Measurements from ENCODE around the gene PPP2R5C.
"Not testable (repeated sequence)": the region's sequence is repeated elsewhere in the genome, so short reads cannot be mapped to it uniquely, and the experiment has no call there.

Gene PPP2R5C

DNA sequence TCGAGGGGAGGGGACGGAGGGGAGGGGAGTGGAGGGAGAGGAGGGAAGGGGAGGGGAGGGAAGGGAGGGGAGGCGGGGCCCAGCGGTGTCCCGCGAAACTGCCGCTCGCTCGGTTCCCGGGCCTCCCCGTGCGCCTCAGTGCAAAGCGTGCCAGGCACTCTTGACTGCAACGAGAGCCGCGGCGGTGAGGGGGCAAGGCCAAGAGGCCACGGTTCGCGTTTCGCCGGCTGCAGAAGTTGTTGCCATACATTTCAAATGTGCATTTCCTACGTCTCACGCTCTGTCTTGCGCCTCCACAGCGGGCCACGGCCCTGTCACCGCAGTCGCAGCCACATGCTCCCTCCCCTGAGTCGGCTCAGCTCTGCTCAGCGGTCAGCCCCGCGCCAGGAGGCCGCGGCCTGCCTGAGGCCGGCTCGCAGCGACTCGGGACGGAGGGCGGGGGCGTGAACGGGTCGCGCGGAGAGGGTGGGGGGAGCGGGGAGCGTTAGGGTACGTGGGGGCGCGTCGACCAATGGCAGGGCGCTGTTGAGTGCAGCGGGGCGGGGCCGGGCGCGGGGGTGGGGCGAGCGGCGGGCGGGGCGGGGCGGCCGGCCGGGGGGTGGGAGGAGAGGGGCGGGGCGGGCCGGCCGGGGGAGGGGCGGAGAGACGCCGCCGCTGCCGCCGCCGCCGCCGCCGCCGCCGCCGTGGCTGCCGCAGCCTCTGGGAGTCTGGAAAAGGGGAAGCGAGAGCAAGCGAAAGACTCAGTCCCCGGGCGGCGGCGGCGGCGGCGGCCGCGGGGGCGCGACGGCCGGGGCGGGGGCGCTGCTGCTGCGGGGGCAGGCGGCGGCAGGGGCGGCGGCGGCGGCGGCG is at the start of gene PPP2R5C:
Gene PPP2R5C (plus strand): TSS at position 678 of the 849 bp plus-strand sequence. CDS start 185 bp downstream, outside the sequence.
- peak; percentile 87 for DNase-seq

DNA sequence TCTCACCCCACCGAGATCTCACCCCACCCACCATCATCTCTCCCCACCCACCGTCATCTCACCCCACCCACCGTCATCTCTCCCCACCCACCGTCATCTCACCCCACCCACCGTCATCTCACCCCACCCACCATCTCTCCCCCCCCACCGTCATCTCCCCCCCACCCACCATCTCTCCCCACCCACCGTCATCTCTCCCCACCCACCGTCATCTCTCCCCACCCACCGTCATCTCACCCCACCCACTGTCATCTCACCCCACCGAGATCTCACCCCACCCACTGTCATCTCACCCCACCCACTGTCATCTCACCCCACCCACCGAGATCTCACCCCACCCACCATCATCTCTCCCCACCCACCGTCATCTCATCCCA is 49.7 kb upstream of the PPP2R5C start:
- not testable (repeated sequence) for DNase-seq

DNA sequence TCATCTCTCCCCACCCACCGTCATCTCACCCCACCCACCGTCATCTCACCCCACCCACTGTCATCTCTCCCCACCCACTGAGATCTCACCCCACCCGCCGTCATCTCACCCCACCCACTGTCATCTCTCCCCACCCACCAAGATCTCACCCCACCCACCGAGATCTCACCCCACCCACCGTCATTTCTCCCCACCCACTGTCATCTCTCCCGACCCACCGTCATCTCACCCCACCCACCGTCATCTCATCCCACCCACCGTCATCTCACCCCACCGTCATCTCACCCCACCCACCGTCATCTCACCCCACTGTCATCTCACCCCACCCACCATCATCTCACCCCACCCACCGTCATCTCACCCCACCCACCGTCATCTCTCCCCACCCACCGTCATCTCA is 49.2 kb upstream of the PPP2R5C start:
- not testable (repeated sequence) for DNase-seq

DNA sequence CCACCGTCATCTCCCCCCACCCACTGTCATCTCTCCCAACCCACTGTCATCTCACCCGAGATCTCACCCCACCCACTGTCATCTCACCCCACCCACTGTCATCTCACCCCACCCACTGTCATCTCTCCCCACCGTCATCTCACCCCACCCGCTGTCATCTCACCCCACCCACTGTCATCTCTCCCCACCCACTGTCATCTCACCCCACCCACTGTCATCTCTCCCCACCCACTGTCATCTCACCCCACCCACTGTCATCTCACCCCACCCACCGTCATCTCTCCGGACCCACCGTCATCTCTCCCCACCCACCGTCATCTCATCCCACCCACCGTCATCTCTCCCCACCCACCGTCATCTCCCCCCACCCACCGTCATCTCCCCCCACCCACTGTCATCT is 48.4 kb upstream of the PPP2R5C start:
- not testable (repeated sequence) for DNase-seq

DNA sequence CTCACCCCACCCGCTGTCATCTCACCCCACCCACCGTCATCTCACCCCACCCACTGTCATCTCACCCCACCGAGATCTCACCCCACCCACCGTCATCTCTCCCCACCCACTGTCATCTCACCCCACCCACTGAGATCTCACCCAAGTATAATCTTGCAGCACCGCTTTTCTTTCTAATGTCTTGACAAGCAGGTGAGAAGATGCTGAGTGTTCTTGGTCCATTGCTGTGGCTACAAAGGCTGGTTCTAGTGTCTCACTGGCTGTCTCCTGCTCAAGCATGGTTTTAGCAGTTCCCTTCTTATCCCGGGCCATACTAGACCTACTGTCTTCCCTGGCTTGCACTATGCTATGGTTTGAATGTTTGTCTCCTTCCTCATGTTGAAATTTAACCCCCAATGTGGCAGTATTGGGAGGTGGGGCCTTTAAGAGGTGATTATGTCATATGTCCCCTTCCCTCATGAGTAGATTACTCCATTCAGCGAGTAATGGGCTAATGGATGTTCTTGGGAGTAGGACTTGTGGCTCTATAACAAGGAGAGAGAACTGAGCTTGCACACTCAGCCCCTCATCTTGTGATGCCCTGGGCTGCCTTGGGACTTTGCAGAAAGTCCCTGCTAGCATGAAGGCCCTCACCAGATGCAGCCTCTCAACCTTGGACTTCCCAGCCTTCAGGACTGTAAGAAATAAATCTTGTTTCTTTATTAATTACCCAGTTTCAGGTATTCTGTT is 47.7 kb upstream of the PPP2R5C start:
- no peak for DNase-seq

- DNase-seq = no peak
Measured at GRCh38 chr14:101714394-101714793, 47.1 kb upstream of the PPP2R5C start.

DNA sequence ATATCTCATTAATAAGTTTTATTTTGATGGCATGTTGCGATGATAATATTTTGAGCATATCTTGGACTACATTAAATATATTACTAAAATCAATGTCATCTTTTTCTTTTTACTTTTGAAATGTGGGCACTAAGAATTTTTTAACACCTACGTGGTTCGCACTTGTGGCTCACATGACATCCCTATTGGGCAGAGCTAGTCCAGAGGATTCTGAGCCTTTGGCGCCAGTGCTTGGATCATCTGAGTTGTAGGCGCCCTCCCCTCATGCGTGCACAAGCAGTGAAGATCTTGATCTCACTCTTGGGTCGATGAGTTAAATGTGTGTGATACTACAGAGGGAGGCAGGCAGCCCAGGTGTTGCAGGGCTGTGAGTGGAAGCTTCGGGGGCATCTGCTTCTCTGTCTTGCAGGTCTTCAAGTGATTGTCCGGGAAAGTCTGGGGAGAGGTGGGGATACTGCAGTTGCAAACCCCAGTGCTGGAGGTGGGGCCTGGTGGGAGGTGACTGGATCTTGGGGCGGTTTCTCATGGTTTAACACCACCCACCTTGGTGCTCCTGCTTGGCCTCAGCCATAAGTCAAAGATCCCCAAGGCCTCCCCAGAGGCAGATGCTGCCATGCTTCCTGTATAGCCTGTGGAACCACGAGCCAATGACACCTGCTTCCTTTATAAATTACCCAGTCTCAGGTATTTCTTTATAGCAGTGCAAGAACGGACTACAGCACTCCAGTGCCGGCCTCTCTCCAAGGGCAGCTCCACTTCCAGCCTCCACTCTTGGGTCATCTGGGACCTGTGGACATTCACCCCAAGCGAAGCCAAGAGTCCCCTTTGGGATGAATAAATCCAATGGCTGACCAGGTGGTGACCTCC is 46.1 kb upstream of the PPP2R5C start:
- DNase-seq = no peak

DNA sequence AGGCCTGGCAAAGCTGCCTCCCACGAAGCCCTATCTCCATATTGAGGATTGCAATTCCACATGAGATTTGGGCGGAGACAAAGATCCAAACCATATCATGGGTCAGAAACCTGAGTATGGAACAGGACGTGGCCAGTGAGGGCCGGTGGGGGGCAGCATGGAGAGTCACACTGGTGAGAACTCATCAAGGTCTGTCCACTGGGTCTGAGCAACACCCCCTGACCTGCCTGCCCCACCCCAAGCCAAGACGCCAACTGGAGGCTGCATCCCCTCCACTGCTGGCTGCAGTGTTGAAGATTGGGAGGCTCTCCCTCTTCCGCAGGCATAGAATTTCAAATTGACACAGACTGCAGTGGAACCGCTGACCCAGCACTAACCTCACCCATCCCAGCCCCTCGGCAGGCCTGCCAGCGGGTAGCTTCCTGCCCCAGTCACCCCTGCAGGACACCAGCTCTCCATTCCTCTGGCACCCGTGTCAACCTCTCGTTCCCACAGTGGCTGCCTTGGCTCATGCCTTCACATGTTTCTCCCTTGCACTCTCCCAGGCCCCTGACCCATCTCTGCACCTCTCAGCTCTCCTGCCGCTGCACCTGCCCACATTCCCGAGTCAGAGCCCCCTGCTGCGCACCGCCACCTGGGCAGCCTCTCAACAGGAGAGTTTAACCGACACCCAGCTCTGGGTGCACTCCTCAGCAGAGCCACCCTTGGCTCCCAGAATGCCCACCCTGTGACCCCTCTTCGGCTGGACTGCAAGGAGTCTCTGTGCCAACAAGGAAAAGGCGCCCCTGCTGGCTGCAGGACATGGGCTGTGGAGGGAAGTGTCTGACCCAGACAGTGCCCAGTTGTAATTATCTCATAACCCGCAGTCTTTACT is 45.2 kb upstream of the PPP2R5C start:
- DNase-seq = no peak

DNA sequence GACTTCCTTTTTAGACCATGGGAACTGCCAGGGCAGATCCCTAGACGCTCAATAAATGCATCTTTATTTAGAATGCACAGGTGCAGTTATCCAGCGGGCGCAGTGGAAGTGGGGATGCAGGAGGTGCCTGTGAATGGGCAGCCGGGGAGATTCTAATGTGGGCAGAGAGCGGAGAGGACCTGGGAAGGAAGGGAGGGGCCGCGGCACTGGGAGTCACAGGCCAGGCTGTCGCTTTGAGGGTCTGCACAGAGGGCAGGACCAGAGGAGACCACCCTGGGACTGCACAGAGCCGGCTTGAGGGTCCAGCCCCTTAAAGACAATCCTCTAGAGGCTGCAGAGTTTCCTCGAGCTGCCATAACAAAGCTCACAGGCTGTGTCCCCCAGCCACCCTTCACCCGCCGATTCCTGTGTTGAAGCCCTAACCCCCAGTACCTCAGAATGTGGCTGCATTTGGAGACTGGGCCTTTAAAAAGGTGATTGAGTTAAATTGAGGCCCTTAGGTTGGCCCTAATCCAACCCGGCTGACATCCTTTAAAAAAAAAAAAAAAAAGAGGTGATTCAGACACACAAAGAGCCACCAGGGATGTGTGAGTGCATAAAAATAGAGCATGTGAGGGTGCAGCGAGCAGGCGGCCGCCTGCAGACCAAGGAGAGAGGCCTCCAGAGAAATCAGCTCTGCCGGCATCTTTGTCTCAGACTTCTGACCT is 44.4 kb upstream of the PPP2R5C start:
- no peak for DNase-seq

DNA sequence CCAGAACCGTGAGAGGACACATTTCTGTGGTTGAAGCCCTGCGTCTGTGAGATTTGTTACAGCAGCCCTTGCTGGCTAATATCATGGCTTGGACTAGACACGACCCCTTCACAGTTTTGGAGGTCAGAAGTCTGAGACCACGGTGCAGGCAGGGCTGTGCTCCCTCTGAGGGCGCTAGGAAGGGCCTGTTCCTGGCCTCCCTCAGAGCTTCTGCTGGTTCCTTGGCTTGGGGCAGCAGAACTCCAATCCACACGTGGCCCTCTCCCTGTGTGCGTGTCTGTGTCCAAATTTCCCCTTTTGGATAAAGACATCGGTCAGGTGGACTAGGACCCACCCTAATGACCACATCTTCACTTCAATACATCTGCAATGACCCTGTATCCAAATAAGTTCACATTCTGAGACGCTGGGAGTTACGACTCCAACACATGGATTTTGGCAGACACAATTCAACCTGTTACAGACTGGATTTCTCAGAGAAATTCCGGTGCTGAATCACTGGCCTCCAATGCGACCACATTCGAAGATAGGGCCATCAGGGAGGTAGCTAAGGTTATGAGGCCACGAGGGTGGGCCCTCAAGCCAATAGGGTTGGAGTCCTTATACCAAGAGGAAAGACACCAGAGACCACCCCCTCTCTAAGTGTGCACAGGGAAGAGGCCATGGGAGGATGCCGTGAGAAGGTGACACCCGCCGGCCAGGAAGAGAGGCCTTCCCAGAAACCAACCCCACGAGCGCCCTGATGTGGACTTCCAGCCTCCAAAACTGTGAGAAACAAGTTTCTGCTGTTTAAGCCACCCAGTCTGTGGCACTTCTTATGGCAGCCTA is 43.6 kb upstream of the PPP2R5C start:
- no peak for DNase-seq

DNA sequence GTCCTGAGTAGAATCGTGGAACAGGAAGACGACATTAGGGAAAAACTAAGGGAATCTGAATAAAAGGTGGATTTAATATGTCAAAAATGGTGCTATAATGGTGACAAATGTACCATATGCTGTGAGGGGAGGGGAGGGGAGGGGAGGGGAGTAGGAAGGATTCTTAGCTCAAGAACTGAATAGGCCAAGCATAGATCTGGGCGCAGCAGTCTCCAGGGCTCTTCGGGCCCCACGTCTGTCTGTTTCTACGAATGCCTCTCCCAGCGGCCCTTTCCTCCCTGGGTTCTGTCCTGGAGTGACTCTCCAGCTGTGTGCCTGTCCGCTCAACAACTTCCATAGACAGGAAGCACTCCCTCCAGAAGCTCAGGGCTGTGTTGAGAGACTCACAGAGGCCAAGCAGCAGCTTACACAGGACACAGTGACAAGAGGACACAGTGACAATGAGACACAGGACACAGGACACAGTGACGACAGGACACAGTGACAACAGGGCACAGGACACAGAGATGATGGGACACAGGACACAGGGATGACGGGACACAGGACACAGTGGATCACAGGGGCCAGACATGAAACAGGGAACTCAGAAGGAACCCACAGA is 42.4 kb upstream of the PPP2R5C start:
- DNase-seq = no peak

- DNase-seq = no peak
Measured at GRCh38 chr14:101719708-101720107, 41.8 kb upstream of the PPP2R5C start.

- no peak for DNase-seq
Measured at GRCh38 chr14:101721111-101721510, 40.4 kb upstream of the PPP2R5C start.

DNA sequence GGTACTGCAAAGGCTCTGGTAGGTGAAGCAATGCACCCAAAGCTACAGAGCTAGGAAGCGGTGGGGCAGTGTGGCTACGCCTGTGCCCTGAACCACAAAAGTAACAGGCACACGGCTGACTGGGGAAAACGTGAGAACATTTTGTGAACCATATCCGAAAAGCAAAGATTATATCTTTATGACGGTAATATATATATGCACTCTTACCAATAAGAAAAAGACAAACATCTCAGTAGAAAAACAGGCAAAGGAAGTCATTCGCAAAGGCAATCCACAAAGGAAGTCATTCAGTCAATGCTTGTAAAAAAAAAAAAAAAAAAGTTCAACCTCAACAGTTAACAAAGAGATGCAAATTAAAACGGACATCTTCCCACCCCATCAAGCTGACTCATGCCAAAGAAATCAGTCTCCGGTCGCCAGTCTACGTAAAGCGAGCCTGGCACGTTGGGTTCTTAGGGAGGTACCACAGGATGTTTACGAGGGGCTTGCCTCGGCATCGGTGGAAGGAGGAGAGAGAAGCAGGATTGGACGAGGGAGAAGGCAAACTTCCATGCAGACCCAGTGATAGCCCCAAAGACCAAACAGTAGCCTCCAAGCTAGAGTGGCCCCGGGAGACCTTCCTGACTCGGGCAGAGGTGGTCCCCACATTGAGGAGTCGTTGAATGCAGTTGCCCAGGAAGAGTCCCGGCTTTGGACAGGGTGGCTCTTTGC is 39.4 kb upstream of the PPP2R5C start:
- peak; percentile 73 for DNase-seq

DNA sequence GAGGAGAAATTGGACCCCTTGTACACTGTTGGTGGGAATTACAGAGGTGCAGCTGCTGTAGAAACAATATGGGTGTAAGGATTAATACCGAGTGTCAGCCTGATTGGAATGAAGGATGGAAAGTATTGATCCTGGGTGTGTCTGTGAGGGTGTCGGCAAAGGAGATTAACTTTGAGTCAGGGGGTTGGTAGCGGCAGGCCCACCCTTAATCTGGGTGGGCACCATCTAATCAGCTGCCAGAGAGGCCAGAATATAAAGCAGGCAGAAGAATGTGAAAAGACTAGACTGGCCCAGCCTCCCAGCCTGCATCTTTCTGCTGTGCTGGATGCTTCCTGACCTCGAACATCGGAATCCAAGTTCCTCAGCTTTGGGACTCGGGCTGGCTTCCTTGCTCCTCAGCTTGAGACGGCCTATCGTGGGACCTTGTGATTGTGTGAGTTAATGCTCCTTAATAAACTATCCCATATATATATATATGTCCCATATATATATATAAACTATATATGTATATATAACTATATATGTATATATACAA is 38.4 kb upstream of the PPP2R5C start:
- no peak for DNase-seq

DNA sequence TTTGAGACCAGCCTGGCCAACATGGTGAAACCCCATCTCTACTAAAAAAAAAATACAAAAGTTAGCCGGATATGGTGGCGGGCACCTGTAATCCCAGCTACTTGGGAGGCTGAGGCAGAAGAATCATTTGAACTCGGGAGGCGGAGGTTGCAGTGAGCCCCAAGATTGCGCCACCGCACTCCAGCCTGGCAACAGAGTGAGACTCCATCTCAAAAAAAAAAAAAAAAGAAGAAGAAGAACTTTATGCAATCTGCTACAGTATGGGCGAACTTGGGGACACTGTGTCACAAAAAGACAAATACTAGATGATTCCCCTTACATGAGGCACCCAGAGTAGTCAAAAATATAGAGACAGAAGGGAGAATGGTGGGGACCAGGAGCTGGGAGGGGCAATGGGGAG is 35.9 kb upstream of the PPP2R5C start:
- not testable (repeated sequence) for DNase-seq

- DNase-seq = no peak
Measured at GRCh38 chr14:101726295-101726953, 35.1 kb upstream of the PPP2R5C start.

- no peak for DNase-seq
Measured at GRCh38 chr14:101726954-101727302, 34.6 kb upstream of the PPP2R5C start.
